RPMI7951 (cell line): Measurements from ENCODE around the gene BMERB1. TPM values are rescaled to one million over a fixed set of nuclear protein-coding genes. Genes with fewer than 3 reads are reported as not detected.
"Not testable (repeated sequence)": the region's sequence is repeated elsewhere in the genome, so short reads cannot be mapped to it uniquely, and the experiment has no call there.

Source experiments
- DNase-seq: peaks from one replicate; pipeline ENCODE4 v3.0.0-alpha.2; 2012; ENCODE audit warnings: low read depth
- total RNA-seq: library from RNA; depleted of rRNA; stranded (reverse); fragments of >200 nt; shearing (Covaris generic); gene quantifications from 2 replicates; pipeline ENCODE4 v1.2.3, GENCODE V29; 2014

The BMERB1 gene
- total RNA-seq, 1 experiment from 2014 or later = 21.1 TPM

- DNase-seq = no peak
These were observed 8.5 kb upstream of the BMERB1 start for GRCh38 chr16:15425861-15426260.

DNA sequence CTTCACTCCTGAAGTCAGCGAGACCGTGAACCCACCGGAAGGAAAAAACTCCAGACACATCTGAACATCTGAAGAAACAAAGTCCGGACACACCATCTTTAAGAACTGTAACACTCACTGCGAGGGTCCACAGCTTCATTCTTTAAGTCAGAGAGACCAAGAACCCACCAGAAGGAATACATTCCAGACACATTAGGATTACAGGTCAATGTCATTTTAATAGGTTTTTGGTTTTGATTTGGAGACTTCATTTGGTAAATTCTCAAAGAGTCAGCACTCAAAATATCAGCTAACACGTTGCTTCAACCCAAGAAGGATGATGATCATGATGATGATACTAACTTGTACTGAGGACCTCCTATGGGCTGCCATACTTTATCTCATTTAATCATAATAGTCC, 7.6 kb upstream of the BMERB1 start:
- DNase-seq = no peak

DNA sequence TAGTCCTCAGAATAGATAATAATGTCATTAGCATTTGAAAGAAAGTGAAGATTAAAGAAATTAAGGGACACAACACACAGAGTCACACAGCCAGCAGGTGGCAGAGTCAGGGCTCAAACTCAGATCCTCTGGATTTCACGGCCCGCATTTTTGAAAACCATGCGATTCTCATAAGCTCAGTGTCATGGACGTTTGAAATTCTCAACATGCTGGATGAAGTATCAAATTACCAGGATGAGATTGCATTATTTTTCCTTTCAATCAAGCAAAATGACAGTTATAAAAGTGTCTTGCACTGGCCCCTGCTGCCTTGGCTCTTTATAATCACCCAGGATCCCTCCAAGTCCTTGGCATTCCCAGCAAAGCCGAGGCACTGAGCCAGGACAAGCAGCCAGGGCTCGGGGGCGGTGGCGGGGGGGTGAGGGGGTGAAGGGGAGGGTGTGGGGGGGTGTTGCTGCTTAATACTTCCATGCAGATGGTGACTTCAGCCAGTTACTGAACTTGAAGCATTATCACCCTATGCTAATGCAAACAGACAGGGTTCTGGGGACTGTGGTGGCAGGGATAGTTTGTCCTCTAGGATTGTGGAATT, 6.6 kb upstream of the BMERB1 start:
- peak; percentile 75 for DNase-seq

- DNase-seq = not testable (repeated sequence)
These were observed 3.5 kb upstream of the BMERB1 start for GRCh38 chr16:15430884-15431283.

GRCh38 chr16:15434079-15434424, 336 bp upstream of the BMERB1 start:
- DNase-seq = no peak

- DNase-seq = no peak
These were observed 952 bp downstream of the BMERB1 start for GRCh38 chr16:15435216-15435864.

- DNase-seq = no peak
These were observed 4.7 kb downstream of the BMERB1 start for GRCh38 chr16:15439102-15439501.

- DNase-seq = no peak
These were observed 5.1 kb downstream of the BMERB1 start for GRCh38 chr16:15439521-15439920.

DNA sequence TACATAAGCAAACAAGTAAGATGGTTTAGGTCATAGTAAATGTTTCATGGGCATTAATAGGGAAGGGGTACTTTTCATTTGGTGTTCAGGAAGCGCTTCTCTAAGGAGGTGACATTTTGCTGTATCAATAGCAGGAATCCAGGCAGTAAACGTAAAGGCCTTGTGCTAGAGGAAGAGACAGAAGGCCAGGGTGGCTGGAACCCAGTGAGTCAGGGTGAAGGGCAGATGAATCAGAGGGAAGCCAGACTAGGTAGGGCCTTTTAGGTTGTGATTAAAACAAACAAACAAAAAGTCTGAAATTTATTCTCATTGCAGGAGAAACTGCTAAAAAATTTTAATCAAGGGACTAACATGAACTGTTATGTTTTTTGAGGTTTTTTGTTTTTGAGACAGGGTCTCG, 6.5 kb downstream of the BMERB1 start:
- peak; percentile 41 for DNase-seq

GRCh38 chr16:15442140-15442539, 7.8 kb downstream of the BMERB1 start:
- DNase-seq = not testable (repeated sequence)

DNA sequence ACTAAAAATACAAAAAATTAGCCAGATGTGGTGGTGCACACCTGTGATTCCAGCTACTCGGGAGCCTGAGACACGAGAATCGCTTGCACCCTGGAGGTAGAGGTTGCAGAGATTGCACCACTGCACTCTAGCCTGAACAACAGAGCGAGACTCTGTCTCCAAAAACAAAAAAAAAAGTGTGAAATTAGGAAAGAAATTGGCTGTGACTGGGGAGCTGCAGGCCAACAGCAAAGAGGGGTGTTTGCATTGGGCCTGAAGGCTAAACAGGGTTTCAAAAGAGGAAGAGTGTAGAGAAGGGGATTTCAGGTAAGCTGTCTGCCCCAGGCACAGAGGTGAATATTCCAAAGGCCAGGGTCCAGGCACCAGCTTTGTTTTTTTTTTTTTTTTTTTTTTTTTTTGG, 9.4 kb downstream of the BMERB1 start:
- no peak for DNase-seq

DNA sequence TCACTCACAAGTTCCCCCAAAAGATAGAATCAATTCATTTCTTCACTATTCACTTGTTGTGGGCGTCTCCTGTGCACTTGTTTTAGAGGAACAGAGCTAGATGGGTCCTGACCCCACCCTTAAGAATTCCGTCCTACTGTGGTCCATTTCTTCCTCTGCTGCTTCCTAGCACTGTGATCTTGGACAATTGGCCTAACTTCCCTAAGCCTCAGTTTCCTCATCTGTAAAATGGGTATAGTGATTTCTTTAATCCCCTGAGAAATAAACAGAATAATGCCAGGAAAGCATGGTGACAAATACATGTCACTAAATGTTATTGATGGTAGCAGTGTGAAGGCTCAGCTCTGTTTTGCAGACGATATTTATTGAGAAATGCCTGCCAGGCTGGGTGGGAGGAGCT, 9.9 kb downstream of the BMERB1 start:
- no peak for DNase-seq

DNA sequence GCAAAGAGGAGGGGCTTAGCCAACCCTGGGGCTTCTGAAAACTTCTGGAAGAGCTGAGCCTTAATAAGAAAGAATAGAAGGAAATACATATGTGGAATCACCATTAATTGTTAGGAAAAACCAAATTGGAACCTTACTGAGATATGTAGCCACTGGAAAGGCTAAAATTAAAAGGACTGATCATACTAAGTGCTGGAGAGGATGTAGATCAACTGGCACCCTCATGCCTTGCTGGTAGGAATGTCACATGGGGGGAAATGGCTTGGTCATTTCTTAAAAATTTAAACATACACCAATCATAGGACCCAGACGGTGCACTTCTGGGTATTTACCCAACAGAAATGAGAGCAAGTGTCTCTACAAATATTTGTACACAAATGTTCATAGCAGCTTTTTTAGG, 11.1 kb downstream of the BMERB1 start:
- DNase-seq = no peak

DNA sequence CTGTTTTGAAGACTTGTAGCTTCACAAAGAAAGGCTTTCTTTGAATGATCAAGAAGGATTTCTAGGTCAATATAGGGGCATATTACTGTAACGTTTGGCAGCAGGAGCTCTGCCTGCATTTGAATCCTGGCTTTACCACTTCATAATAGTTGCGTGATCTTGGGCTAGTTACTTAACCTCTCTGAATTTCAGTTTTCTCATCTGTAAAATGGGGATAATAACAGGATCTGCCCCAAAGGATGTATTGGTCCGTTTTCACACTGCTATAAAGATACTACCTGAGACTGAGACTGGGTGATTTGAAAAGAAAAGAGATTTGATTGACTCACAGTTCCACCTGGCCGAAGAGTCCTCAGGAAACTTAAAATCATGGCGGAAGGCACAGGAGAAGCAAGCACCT, 12.5 kb downstream of the BMERB1 start:
- no peak for DNase-seq

DNA sequence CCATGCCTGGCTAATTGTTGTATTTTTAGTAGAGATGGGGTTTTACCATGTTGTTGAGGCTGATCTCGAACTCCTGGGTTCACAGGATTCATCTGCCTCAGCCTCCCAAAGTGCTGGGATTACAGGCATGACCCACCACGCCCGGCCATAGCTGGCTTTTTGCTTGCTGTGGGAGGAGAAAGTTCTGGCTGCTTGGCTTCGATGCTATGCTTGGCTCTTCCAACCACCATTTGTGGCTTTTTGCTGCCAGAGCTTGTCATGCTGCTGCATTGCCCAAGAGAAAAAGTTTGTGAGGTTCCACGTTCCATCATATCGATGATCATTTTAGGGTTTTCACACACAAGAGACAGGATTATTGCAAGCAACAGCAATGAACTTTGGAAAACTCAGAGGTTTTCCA, 16.2 kb downstream of the BMERB1 start:
- DNase-seq = no peak

DNA sequence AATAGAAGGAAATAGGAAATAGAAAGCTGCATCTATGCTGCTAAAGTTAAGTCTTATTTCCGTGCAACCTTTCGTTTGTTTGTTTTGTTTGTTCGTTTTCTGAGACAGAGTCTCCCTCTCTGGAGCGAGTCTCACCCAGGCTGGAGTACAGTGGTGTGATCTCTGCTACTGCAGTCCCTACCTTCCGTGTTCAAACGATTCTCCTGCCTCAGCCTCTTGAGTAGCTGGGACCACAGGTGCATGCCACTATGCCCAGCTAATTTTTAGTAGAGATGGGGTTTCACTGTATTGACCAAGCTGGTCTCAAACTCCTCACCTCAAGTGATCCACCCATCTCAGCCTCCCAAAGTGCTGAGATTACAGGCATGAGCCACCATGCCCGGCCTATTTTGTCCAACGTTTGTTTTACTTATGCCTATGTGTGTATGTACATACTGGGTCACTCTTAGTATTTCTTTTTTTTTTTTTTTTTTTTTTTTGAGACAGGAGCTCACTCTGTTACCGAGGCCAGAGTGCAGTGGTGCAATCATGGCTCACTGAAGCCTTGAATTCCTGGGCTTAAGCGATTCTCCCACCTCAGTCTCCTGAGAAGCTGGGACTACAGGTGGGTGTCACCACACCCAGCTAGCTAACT, 16.8 kb downstream of the BMERB1 start:
- DNase-seq = no peak

GRCh38 chr16:15452246-15452855, 18.0 kb downstream of the BMERB1 start:
- no peak for DNase-seq

- not testable (repeated sequence) for DNase-seq
These were observed 18.9 kb downstream of the BMERB1 start for GRCh38 chr16:15453296-15453695.

DNA sequence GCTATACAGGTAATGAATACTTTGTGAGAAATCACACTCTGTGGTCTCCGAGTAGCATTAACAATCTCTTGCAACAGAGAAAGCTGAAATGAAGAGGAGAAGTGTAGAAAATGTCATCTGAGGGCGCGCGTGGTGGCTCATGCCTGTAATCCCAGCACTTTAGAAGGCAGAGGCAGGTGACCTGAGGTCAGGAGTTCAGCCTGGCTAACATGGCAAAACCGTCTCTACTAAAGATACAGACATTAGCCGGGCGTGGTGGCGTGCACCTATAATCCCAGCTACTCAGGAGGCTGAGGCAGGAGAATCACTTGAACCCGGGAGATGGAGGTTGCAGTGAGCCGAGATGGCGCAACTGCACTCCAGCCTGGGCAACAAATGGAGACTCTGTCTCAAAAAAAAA, 20.5 kb downstream of the BMERB1 start:
- not testable (repeated sequence) for DNase-seq

- no peak for DNase-seq
These were observed 23.0 kb downstream of the BMERB1 start for GRCh38 chr16:15457400-15457799.

GRCh38 chr16:15457958-15458357, 23.6 kb downstream of the BMERB1 start:
- DNase-seq = no peak

DNA sequence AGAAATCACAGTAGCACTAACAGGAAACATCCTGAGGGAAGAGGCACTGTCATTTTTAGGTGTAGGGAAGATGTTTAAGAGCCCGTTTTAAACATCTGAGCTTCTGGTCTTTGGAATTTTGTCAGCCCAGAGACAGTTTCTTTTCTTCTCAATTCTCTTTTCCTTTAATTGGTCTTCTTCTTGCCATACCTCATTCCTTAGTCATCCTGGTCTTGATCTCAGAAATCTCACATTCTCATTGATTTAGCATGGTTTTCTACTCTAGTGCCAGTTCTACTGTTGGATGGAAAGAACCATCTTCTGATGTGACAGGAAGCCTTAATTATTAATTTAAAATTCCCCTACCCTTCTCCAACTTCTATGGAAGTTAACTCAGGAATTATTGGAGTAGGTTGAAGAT, 25.4 kb downstream of the BMERB1 start:
- DNase-seq = peak; percentile 21

- no peak for DNase-seq
These were observed 26.2 kb downstream of the BMERB1 start for GRCh38 chr16:15460601-15461000.
